Measurements from ENCODE around the gene NAPA. TPM values are rescaled to one million over a fixed set of nuclear protein-coding genes. Genes with fewer than 3 reads are reported as not detected.

The NAPA gene
- polyA plus RNA-seq, 3 donors, result 77.5 to 135 (median 111) TPM

DNA sequence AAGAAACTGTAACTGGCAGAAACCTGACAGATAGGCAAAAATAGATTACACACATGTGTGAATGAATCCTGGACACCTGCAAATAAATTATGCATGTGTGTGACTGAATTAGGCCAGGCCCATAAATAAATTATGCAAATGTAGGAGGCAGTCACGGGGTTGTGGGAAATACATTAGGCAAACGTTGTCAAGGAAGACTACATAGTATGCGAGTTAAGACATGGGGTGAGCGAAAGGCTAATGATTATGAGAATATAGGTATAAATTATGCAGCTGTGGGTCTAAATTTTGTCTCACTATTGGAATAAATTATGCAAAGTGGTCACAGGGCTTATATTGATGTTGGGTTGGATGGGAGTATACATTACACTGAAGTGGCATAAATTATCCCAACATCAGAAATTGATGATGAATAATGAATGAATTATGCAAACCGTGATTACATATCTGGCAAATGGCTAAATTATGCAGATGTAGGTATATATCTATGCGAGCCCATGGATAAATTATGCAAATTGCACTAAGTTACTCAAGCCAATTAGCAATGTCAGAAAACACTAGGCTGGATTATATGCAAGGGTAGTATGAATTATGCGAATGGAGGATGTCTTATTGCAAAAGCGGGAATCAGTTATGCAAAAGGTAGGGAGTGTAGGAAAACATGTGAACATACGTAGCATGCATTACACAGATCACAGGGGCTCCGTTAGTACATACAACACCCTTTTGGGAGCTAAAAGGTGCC lies 50.0 kb downstream of the NAPA start:
- Mint-ChIP-seq H3K4me3 (no peak overlapping the region), H3K4me1 (no peaks in the 10 kb centered on the region), H3K27ac (no peak overlapping the region), H3K36me3 (no peaks in the 10 kb centered on the region), H3K9me3 (peaks cover 0 to 3% (median 2%) of the 10 kb centered on the region in 7 donors), H3K27me3 (ENCODE audit: low read depth in 3 of 3) (peaks cover 38 to 49% (median 44%) of the 10 kb centered on the region in 3 donors)
- H3K27ac ChIP-seq (ENCODE audit: low read depth in 1 of 2, low read length in 2 of 2), result no peak overlapping the region
- H3K4me3 ChIP-seq (replicated peaks in 1 of 3; ENCODE audit: low read depth in 2 of 3, low read length in 3 of 3), result no peak overlapping the region
- peaks cover 0 to 29% of the 10 kb centered on the region in 2 donors for H3K27me3 ChIP-seq (ENCODE audit: control insufficient read depth in 2 of 2, insufficient read depth in 2 of 2, low read length in 2 of 2)
- no peaks in the 10 kb centered on the region for H3K36me3 ChIP-seq (replicated peaks in 1 of 2; ENCODE audit: control insufficient read depth in 1 of 2, insufficient read depth in 2 of 2, low read length in 2 of 2)
- H4K20me1 ChIP-seq (ENCODE audit: insufficient read depth, low read length), result no peaks in the 10 kb centered on the region
- no peaks in the 10 kb centered on the region for H3K79me2 ChIP-seq (ENCODE audit: insufficient read depth, low read length)
- H3K4me1 ChIP-seq (ENCODE audit: control insufficient read depth in 1 of 2, insufficient read depth in 2 of 2, low read length in 2 of 2), result no peaks in the 10 kb centered on the region
- intact Hi-C loops (cut with micrococcal nuclease), result no loop called here
- TF ChIP-seq CTCF (IDR thresholded peaks at IDR 0.05), result no peak
- H2AFZ ChIP-seq (ENCODE audit: insufficient read depth, low read depth, low read length, poor library complexity, severe bottlenecking), result no peak overlapping the region
- WGBS (ENCODE audit: insufficient coverage), result 85% methylated on average over 7 of the region's 10 CpGs
- peaks cover 0 to 3% of the 10 kb centered on the region in 2 donors for H3K9me3 ChIP-seq (replicated peaks in 1 of 2; ENCODE audit: control insufficient read depth in 1 of 2, insufficient read depth in 1 of 2, low read length in 2 of 2)
- H3K4me2 ChIP-seq (replicated peaks; ENCODE audit: extremely low read depth, low read length, poor library complexity, severe bottlenecking), result no peak overlapping the region
- DNase-seq, result no peak
- H3K9ac ChIP-seq (ENCODE audit: insufficient read depth, low read length, poor library complexity, severe bottlenecking), result no peak overlapping the region

- Histone ChIP-seq H3K27ac (ENCODE audit: low read depth in 1 of 2, low read length in 2 of 2) (no peak overlapping the region), H4K20me1 (ENCODE audit: insufficient read depth, low read length) (no peaks in the 10 kb centered on the region), H3K79me2 (ENCODE audit: insufficient read depth, low read length) (no peaks in the 10 kb centered on the region), H3K4me2 (replicated peaks; ENCODE audit: extremely low read depth, low read length, poor library complexity, severe bottlenecking) (no peak overlapping the region), H2AFZ (ENCODE audit: insufficient read depth, low read depth, low read length, poor library complexity, severe bottlenecking) (no peak overlapping the region), H3K4me1 (ENCODE audit: control insufficient read depth in 1 of 2, insufficient read depth in 2 of 2, low read length in 2 of 2) (no peaks in the 10 kb centered on the region), H3K36me3 (replicated peaks in 1 of 2; ENCODE audit: control insufficient read depth in 1 of 2, insufficient read depth in 2 of 2, low read length in 2 of 2) (no peaks in the 10 kb centered on the region), H3K9ac (ENCODE audit: insufficient read depth, low read length, poor library complexity, severe bottlenecking) (no peak overlapping the region), H3K9me3 (replicated peaks in 1 of 2; ENCODE audit: control insufficient read depth in 1 of 2, insufficient read depth in 1 of 2, low read length in 2 of 2) (peaks cover 0 to 1% of the 10 kb centered on the region in 2 donors), H3K27me3 (ENCODE audit: control insufficient read depth in 2 of 2, insufficient read depth in 2 of 2, low read length in 2 of 2) (peaks cover 15 to 27% of the 10 kb centered on the region in 2 donors), H3K4me3 (replicated peaks in 1 of 3; ENCODE audit: low read depth in 2 of 3, low read length in 3 of 3) (no peak overlapping the region)
- TF ChIP-seq CTCF (IDR thresholded peaks at IDR 0.05), result no peak
- Mint-ChIP-seq H3K4me1 (peaks cover 2% of the 10 kb centered on the region), H3K4me3 (no peak overlapping the region), H3K9me3 (peaks cover 0 to 3% (median 0%) of the 10 kb centered on the region in 7 donors), H3K36me3 (no peaks in the 10 kb centered on the region), H3K27ac (no peak overlapping the region), H3K27me3 (ENCODE audit: low read depth in 3 of 3) (peaks cover 13 to 24% (median 19%) of the 10 kb centered on the region in 3 donors)
- DNase-seq, result no peak
- intact Hi-C loops (cut with micrococcal nuclease), result no loop called here
- WGBS (ENCODE audit: insufficient coverage), result no CpG with 5 or more reads among the region's 5 CpGs
These were observed 53.0 kb downstream of the NAPA start for GRCh38 chr19:47461876-47462275.

Measured in CD14-positive monocyte (primary cell).